HG02870 (cell line): ENCODE data around the gene ZBTB40.

ENCODE experiments used
- ATAC-seq: cut with Tn5 transposase; IDR thresholded peaks from one replicate; pipeline ENCODE4 v1.9.1; 2021; ENCODE audit warnings: mild to moderate bottlenecking, moderate library complexity; ENCODE audit not compliant: unreplicated experiment

ZBTB40 gene

DNA sequence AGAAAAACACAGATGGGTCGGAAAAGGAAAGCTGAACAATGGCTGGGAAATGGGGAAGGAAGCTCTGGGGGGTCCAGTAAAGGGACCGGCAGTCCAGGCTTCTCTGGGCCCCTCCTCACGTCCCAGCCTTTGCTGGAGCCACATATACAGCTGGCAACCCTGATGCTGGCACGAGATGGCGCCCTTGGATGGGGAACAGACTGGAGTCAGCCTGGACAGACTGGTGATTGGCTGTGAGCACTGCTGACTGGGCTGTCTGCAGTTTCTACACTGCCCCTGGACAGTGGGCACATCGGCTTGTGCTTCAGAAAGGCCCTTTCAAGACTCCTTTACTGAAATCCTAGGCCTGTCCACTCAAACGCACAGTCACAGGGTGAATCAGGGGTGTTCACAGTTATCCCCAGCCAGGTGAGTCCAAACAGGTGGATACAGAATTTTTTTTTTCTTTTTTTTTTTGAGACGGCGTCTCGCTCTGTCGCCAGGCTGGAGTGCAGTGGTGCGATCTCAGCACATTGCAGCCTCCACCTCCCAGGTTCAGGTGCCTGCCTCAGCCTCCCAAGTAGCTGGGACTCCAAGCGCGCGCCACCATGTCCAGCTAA is 31.1 kb upstream of the ZBTB40 start:
- no peak for ATAC-seq

DNA sequence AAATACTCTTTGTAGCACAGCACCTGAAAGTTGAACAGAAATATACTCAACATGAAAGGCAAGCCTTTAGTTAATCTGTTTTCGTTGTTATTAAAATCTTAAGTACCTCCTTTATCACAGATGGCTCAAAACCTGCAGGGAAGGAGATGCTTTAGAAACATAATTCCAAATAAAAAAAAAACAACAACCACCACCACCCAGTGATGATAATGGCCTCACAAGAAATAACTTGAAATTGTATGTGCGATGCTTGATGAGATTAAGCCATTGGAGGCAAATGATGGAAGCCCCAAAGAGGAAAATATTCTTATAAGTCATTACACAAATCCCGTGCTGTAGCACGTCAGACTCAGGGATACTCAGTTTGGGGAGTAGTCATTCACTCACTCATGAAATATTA is 24.9 kb upstream of the ZBTB40 start:
- no peak for ATAC-seq

GRCh38 chr1:22428672-22429071 is 23.0 kb upstream of the ZBTB40 start:
- no peak for ATAC-seq

DNA sequence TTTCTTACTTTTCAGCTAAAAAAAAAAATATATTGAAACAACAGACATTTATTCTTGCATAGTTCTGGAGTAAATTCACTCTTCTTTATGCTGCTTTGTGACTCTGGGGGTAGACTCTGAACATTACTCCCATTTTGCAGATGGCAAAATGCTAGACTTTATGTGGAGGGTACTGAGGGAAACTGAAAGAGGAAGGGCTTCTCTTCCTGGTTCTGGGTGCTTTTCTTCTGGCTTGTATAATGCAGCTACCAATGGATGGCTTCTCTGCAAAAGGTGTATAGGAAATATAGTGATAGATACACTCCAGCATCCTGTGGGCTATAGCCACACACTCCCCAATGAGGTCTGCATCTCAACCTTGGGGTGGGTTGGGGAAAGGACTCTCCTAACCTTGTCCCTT is 19.7 kb upstream of the ZBTB40 start:
- ATAC-seq: no peak

- no peak for ATAC-seq
These were observed 16.9 kb upstream of the ZBTB40 start for GRCh38 chr1:22434717-22435116.

DNA sequence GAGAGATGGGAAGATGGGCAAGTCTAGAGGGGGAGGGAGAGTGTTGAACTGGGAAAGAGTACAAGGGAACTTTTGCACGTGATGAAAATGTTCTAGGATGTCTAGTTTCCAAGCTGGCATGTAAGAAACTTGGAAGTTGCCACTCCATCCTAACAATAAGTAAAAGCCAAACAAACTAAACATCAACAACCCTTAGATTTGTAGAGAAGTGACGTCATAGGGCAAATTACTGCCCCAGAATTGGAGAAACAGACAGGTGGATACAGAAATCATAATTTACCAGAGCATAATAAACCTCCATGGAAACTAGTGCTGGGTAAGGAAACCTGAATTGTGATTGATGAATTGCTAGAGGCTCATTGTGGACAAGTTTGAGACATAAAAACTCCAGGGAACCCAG is 14.7 kb upstream of the ZBTB40 start:
- ATAC-seq: no peak

- ATAC-seq: no peak
These were observed 14.1 kb upstream of the ZBTB40 start for GRCh38 chr1:22437573-22437972.

DNA sequence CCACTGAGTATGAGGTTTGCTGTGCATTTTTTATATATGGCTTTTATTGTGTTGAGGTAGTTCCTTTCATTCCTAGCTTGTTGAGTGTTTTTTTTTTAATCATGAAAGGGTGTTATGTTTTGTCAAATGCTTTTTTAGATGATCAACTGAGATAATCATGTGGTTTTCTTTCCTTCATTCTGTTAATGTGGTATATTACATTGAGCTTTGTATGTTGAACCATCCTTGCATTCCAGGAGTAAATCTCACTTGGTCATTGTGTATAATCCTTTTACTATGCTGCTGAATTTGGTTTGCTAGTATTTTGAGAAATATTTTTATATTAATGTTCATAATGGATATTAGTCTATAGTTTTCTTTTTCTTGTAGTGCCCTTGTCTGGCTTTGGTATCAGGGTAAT is 11.1 kb upstream of the ZBTB40 start:
- no peak for ATAC-seq

GRCh38 chr1:22442212-22442894 is 9.3 kb upstream of the ZBTB40 start:
- no peak for ATAC-seq

DNA sequence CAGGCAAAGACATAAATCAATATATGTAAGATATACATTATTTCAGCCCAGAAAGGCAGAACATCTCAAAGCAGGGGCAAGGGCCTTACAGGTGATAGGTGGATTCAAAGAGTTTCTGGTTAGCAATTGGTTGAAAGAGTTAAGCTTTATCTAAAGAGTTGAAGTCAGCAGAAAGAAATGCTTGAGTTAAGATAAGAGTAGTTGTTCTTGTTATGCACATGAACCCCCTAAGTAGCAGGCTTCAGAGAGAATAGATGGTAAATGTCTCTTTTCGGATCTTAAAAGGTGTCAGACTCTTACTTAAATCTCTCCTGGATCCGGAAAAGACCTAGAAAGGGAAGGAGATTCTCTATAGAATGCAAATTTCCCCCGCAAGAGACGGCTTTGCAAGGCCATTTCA is 8.3 kb upstream of the ZBTB40 start:
- ATAC-seq: no peak

DNA sequence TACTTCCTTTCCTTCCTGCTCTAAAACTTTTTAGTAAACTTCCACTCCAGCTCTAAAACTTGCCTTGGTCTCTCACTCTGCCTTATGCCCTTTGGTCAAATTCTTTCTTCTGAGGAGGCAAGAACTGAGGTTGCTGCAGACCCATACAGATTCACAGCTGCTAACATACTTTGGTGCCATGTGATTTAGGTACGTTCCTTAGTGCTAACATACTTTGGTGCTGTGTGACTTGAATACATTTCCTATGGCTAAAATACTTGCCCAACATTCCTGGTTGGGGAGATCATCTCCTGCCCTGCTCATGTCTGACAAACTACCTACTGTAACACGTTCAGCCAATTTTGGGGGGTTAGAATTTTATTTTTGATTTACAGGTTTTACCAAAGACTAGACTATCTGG is 6.8 kb upstream of the ZBTB40 start:
- ATAC-seq: no peak

- no peak for ATAC-seq
These were observed 4.0 kb upstream of the ZBTB40 start for GRCh38 chr1:22447621-22448111.

GRCh38 chr1:22449636-22450035 is 2.0 kb upstream of the ZBTB40 start:
- no peak for ATAC-seq

DNA sequence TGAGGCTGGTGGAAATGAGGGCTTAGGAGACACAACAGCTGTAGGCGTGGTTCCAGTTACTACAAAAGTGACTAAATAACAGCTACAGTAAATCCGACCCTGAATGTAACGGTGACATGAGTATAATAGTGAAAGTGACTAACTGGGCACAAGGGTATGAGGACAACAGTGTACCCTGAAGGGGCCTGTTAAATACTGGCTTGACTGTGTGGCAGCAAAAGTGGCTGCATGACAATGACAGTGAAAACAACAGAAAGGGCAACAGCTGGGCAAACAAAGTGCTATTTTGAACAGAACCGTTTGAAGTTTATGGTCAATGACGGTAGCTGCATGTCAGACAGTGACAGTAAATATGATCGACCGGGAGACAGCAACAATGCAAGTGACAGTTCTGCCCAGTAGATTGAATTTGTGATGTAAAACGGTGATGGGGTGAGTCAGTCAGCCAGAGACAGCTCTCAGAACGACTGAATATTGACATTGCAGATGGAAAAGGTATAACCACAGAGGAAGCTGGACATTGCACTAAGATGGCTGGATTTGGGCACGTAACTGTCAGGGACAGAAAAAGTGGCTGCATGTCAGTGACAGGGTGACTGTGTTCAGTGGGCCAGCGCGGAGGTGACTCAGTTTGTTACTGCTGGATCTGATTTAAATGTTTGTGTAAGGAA is 1.2 kb upstream of the ZBTB40 start:
- no peak for ATAC-seq

GRCh38 chr1:22452481-22452957 is 868 bp downstream of the ZBTB40 start:
- ATAC-seq: peak; percentile 34

GRCh38 chr1:22453181-22453580 is 1.5 kb downstream of the ZBTB40 start:
- no peak for ATAC-seq

DNA sequence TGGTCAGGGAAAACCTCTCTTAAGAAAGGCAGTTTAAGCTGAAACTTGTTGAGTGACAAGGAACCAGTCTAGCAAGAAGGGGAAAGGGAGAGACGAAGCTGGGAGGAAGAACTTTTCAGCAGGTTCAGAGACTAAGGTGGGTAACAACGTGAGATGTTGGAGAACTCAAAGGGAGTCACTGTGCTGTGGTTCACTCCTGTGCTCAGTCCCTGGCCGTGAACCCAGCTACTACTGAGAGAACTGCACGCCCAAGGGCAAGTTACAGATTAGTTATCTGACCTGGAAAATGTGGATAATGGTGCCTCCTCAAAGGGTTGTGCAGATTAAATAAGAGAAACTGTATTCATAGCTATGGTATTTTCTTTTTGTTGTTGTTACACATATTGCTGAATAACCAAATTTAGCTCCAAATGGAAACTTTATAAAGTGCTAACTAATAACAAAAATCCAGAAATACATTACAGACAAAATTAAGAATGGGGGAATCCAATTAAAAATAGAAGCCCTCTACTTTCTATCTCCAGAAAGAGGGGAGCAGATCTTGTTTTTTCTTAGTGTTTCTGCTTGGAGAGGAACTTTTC is 2.9 kb downstream of the ZBTB40 start:
- no peak for ATAC-seq

GRCh38 chr1:22457345-22457744 is 5.7 kb downstream of the ZBTB40 start:
- ATAC-seq: no peak

- no peak for ATAC-seq
These were observed 6.2 kb downstream of the ZBTB40 start for GRCh38 chr1:22457836-22458235.

DNA sequence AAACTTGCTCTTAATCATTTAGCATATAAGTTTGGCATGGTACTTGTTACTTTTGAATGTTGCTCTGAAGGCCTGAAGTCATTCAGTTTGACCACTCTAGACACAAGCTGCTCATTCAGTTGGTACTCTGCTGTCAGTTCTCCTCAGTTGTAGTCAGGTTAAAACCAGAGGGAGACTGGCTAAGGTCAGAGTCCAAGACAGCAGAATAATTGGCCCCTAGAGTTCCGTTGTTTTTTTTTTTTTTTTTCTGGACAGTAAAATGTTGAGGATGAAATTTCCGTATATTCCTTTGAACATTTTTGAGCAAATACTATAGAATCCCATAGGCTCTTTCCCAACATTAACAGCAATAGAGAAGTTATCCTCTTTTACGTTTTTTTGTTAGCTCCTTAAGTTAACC is 9.4 kb downstream of the ZBTB40 start:
- no peak for ATAC-seq

DNA sequence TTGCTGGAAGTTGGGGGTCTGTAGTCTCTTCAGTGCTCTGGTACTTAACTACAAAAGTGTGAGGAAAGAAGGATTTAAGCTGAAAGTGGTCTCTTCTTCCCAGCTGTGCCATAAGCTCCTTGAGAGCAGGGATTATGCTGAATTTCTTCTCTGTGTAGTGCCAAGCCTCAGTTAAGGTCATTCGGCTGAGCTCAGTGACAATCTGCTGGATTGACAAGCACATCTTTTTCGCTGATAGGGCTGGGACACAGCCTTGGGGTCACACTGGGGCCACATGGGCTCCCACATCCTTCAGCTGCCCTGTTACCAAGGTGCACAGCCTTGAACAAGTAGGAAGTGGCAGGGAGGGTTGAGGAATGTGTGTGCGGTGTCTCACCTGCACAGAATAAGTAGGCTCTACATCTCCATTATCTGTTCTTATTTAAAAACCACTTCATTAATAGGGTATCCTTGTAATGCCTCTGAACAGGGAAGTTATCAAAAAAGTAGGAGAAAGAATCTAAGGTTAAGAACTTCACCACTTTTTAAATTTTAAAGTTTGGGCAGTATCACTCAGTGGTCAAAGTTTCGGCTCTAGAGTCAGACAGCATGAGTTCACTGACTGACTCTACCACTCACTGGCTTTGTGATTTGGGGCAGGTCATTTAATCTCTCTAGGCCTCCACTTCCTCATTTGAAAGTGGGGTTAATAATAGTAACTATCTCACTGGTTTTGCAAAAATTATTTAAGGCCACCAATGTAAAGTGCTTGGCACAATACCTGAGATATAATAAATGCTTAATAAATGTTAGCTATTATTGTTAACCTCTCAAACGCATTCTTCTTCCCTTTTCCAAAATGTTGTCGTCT is 10.3 kb downstream of the ZBTB40 start:
- ATAC-seq: no peak
